HUDEP-2 (cell line): ENCODE data around the gene SOCS7.
A peak's percentile ranks its signal among the peaks of the same experiment; 100 is the strongest.

ENCODE experiments used
- DNase-seq, 76 experiments: peaks; one replicate each; lab custom pipeline; 2025; ENCODE audit not compliant: unreplicated experiment in 76 of 76; lab: John Stamatoyannopoulos, UW

The SOCS7 gene

GRCh38 chr17:38418062-38418692 lies 66.5 kb downstream of the SOCS7 start:
- DNase-seq, result no peak

GRCh38 chr17:38418693-38419507 lies 67.3 kb downstream of the SOCS7 start:
- DNase-seq, result no peak

GRCh38 chr17:38419508-38419981 lies 67.9 kb downstream of the SOCS7 start:
- no peak for DNase-seq

DNA sequence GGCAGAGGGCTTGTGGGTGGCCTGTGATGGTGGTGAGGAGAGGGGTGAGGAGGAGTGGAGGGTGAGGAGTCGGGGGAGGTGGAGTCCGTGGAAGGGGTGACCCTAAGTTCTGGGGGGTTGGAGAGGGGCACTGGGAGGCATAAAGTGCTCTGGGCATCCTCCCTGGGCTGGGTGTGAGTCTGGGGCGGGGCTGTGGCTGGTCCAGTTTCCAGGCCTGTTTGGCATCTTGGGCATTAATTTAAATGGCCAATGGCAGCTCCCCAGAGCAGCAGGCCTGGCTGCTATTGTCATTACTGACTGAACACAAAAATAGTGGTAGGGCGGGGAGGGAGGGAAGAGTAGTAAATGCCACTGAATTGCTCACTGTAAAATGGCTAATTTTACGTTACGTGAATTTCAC lies 68.9 kb downstream of the SOCS7 start:
- DNase-seq, result no peak

GRCh38 chr17:38421171-38421841 lies 69.7 kb downstream of the SOCS7 start:
- DNase-seq, result no peak

- DNase-seq, result no peak
These were observed 70.5 kb downstream of the SOCS7 start for GRCh38 chr17:38421871-38422827.

- DNase-seq, result no peak
These were observed 72.8 kb downstream of the SOCS7 start for GRCh38 chr17:38424297-38424972.

- no peak for DNase-seq
These were observed 73.4 kb downstream of the SOCS7 start for GRCh38 chr17:38425031-38425430.

GRCh38 chr17:38425744-38426143 lies 74.1 kb downstream of the SOCS7 start:
- no peak for DNase-seq

DNA sequence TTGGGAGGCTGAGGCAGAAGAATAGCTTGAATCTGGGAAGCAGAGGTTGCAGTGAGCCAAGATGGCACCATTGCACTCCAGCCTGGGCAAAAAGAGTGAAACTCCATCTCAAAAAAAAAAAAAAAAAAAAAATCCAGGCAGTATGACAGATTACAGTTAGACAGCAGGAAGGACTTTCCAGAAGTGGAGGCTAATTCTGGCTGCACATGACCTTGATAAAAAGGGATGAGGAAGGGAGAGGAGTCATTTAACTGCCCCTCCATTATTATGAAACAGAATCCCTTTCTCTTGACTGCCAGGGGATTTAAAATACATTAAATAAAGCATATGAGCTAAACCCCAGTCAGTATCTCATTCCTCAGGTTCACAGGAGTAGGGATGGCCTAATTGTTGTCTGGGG lies 74.8 kb downstream of the SOCS7 start:
- DNase-seq, result no peak

- DNase-seq, result no peak
These were observed 75.7 kb downstream of the SOCS7 start for GRCh38 chr17:38427160-38427949.

GRCh38 chr17:38428112-38428642 lies 76.5 kb downstream of the SOCS7 start, which contains the start of gene ARHGAP23:
TSS of gene ARHGAP23 (plus strand) at chr17:38428464. CDS start at chr17:38428486, 22 bp downstream.
- DNase-seq, result peak in 2 of 76 experiments; percentile 5 to 7

DNA sequence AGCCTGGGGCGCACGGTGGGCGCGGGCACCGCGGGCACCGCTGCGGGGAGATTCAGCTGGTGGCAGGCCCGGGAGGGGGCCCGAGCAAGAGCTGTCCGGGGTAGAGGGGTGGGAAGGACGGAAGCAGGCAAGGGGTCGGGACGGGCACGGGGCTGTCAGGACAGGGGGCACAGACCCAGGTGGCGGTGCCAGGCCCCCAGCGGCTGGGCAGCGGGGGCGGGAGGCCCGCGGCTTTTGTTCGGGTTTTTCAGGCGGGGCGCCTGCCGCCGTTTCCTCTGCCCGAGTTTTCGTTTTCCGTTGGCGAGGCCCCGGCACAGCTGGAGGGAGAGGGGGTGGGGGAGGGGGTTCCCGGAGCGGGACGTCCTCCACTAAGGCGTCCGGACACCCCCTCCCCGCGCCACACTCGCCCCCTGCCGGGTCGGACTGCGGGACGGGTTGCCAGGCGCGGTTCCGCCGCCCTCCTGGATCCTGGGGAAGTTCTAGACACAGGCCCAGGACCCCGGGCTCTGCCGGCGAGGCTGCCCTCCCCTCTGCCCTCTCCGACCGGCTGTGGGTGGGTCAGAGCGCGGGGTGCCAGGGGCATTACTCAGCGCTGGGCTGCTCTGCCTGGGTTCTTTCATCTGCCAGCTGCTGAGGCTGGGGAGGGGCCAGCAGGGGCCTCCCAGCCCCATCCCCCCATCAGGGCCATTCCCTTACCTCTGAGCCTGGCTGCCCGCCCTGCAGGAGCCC lies 77.2 kb downstream of the SOCS7 start:
- peak in 2 of 76 experiments; percentile 9 to 28 for DNase-seq

GRCh38 chr17:38429476-38430100 lies 77.9 kb downstream of the SOCS7 start:
- no peak for DNase-seq

DNA sequence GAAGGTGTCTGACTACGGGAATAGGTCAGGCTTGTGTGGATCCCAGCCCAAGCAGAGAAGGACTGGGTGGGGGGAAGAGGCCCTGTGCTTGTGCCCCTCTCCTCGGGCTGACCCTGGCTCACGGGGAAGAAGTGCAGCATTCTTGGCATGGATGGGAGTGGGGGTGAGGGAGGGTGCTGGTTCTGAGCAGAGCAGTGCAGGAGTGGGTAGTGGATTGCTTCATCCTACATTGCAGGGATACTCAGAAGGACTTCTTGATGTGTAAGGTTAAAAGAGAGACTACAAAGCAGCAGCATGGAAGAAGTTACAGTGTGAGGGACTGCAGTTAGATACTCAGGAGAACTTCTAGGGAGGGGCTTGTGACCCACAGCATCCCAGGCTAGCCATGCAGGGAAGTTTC lies 78.7 kb downstream of the SOCS7 start:
- no peak for DNase-seq

DNA sequence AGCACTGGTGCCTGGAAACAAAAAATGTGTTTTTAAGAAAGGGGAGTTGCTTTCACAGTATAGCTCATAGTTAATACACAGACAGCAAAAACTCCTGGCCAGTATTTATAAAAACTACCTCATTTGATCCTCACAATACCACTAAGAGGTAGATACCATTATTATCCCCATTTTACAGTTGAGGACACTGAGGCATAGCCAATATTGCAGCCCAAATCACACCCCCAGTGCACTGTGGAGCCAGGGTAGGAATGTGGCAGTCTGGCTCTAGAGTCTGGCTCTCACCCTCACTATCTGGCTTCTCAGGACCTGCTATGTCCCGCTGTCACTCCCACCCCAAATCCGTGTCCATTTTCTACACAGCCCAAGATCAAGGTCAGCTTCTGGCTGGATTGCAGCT lies 79.2 kb downstream of the SOCS7 start:
- no peak for DNase-seq

DNA sequence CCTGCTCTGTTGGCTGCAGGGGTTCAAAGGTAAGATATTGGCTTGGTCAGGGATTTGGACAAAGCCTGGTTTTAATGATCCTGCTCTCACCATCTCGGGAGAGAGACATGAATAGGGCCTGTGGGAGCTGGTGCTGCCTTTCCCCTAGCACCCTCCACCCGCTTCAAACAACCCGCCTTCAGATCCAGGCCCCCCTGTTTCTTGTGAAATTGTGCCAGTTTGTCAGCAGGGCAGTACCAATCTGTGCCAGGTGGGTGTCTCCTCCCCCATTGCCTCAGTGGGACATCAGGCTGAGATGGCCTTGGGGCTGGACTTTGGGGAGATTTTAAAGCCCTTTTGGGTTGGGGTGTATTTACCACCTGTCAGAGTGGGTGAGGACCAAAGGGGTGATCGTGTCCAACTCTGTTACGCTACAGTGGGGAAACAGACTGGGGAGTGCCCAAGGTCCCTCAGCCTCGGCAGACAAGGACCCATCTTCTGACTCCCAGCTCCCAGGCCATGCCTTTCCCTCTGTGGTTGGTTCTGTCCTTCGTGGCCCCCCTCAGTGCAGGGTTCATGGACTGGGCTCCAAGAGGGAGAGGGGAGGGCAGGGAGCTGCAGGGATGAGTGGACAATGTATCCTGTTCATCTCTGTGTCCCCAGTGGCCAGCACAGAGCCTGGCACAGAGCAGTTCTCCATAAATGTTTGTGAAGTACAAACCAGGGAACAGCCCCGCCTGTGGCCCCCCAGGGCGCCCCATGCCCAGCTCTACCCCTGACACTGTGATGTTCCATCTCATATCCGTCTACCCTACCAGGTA lies 79.9 kb downstream of the SOCS7 start:
- DNase-seq, result no peak
